Rectal smooth muscle tissue (tissue), 1 donor: ENCODE measurements around the gene CNTFR.
A peak's percentile ranks its signal among the peaks of the same experiment; 100 is the strongest.

Experiments used
- H3K27ac ChIP-seq: one replicate; pipeline ENCODE4 v1.7.0; 2013; ENCODE audit warnings: low read depth, low read length, inconsistent platforms
- H3K27me3 ChIP-seq: one replicate; pipeline ENCODE4 v1.7.0; 2013; ENCODE audit warnings: low read length; ENCODE audit not compliant: control insufficient read depth, insufficient read depth
- H3K36me3 ChIP-seq: one replicate; pipeline ENCODE4 v1.7.0; 2013; ENCODE audit warnings: low read length; ENCODE audit not compliant: control insufficient read depth, insufficient read depth
- H3K4me1 ChIP-seq: one replicate; pipeline ENCODE4 v1.7.0; 2013; ENCODE audit warnings: low read length; ENCODE audit not compliant: control insufficient read depth, insufficient read depth
- H3K4me3 ChIP-seq: one replicate; pipeline ENCODE4 v1.7.0; 2013; ENCODE audit warnings: low read length
- H3K9ac ChIP-seq: one replicate; pipeline ENCODE4 v1.7.0; 2013; ENCODE audit warnings: low read length

Gene CNTFR

DNA sequence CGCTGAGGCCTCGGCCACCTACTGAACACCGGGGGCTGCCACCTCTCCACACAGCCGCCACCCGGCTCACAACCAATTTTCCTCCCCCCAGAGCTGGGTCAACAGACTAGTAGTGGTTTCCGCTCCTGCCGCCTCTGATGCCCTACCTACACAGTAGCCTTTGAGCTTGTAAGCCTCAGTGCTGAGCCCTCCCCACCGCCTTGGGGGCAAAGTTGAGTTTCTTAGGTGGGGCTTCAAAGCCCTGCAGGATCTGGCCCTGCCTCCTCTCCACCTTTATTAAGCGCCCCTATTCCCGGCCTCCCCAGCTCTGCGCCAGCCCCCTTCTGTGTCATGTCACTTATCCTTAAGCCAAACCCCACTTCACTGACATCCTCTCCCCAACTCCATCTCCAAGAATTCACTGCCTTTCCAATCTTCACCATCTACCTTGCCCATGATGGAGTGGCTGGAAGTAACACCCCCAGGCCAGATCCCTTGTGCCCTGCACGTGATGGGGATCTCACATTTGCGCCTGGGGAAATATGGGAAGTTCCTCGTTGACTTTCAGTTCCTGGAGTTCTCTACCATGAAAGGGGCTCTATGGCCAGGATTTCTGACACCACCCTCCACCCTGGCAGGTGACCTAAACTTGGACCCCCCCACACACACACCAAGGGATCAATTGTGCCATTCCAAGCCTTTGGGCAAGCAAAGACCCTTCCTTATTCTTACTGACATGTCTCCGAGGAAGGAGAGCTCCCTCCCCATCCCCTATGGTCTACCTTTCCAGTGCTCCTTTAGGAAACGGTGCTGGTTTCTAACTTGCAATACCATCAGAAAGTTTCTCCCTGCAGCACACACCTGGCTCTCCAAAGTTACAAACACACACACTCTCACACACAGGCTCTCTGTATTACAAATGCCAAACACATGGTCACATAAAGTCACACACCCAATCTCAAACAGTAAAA is 2.7 kb upstream of the CNTFR start:
- no peak overlapping the region for H3K4me3 ChIP-seq
- no peaks in the 10 kb centered on the region for H3K36me3 ChIP-seq
- no peak overlapping the region for H3K27ac ChIP-seq
- peaks cover 36% of the 10 kb centered on the region for H3K27me3 ChIP-seq
- H3K4me1 ChIP-seq = peaks cover 7% of the 10 kb centered on the region
- no peak overlapping the region for H3K9ac ChIP-seq

DNA sequence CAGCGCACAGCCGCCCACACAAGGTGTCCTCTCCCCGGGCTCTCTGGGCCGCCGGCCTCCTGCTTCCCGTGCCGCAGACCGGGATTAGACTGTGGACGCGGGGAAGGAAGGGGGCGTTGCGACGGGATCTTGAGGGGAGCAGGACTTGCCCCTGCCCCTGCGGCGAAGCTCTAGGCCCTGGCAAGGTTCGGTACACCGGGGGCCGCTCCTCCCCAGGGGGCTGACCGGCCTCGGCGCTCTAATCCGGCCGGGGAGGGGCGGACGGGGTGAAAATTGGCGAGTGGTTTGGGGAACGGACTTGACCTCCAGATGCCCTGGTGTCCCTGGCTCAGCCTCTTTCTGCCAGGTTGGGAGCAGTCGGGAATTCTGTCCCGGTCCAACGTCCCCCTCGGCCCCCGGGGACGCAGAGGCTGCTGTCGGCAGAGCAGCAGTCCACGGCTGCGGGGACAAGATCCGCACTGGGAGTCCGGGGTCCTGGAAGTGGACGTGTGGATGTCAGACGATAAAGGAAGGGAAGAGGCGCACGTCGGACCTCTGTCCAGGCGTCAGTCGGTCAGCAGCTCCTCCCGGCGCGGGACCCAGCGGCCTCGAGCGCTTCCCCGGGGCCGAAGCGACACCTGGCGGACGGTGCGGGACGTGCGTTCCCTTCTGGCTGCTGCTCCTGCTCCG is 1.9 kb upstream of the CNTFR start:
- no peak overlapping the region for H3K27ac ChIP-seq
- H3K9ac ChIP-seq = no peak overlapping the region
- H3K36me3 ChIP-seq = no peaks in the 10 kb centered on the region
- peaks cover 7% of the 10 kb centered on the region for H3K4me1 ChIP-seq
- H3K4me3 ChIP-seq = peak overlapping the region; percentile 65
- peaks cover 42% of the 10 kb centered on the region for H3K27me3 ChIP-seq

DNA sequence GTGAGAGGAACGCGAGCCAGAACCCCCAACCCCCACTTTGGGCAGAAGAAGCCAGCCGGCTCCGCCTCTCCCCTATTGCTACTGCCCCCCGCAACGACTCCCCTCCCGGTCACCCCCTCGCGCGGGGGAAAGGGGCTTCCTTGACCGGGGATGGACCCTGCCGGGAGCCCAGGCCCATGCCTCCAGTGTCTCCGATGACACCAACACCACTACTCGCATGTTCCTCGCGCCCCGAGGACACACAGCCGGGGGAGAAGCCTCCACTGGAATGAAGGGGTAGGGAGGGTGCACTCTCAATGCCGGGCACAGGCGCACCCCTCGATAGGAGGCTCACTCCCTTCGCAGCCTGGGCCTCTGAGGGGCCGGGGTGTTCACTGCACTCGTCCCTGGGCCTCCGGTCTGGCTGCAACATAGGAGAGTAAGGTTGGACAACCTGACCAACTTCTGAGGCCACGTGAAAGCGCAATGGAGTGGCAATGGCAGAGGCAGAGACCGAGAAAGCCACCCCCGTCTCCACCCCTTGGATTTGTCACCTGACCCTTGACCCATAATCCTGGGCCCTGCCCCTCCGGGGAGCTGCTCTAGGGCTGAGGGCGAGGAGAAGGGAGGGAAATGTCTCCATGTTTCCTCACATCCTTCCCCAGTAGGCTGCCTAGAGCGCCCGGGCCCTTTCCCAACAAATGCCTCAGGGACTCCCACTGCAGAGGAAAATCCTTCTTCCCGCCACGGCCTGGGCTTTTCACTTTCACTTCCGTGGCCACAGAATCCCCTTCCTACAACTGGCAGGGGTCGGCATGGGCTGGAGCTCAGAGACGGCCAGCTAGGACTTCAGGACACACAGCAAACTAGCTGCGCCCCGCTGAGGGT is 1.1 kb upstream of the CNTFR start:
- Histone ChIP-seq H3K4me1 (peaks cover 7% of the 10 kb centered on the region), H3K9ac (no peak overlapping the region), H3K27me3 (peaks cover 49% of the 10 kb centered on the region), H3K4me3 (peak overlapping the region; percentile 65), H3K27ac (no peak overlapping the region), H3K36me3 (no peaks in the 10 kb centered on the region)

DNA sequence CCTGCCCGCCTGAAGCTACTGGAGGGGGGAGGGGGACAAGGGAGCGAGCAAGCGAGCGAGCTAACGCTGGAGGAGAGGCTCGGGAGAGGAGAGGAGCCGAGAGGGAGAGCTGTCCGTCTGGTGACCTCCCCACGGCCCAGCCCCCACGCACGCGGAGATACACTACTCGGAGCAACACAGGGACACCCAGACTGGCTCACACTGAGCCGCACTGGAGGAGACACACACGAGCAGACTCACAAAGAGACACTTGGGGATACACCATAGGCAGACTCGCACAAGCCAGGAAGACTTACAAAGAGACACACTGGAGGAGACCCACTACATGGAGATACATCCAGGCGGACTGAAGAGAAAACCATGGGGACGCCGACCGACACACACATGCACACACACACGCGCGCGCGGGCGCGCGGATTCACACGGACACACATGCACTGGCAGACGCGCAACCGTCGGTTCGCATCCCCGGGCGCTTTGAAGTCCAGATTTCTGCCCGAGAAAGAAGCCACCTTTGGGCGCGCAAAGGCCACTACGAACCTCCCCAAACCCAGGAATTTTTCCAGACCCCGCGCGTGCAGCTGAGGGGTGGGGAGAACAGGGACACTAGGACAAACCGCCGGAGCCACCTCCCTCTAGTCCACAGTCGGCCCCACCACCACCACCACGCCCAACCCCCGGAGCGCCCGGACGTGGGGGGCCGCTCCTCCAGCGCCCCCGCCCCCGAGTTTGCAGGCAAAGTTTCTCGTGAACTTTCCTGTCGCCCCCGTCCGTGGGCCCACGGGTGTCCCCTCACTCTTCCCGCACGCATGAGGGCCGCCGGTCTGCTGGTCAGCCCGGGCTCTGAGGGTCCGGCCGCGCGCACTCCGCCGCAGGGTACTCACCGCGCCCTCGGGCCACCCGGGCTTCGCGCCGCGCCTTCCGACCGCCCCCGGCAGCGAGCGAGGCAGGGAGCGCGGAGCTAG is 571 bp downstream of the CNTFR start:
- Histone ChIP-seq H3K27me3 (peaks cover 50% of the 10 kb centered on the region), H3K4me3 (peak overlapping the region; percentile 53), H3K27ac (no peak overlapping the region), H3K9ac (no peak overlapping the region), H3K4me1 (peaks cover 7% of the 10 kb centered on the region), H3K36me3 (no peaks in the 10 kb centered on the region)

DNA sequence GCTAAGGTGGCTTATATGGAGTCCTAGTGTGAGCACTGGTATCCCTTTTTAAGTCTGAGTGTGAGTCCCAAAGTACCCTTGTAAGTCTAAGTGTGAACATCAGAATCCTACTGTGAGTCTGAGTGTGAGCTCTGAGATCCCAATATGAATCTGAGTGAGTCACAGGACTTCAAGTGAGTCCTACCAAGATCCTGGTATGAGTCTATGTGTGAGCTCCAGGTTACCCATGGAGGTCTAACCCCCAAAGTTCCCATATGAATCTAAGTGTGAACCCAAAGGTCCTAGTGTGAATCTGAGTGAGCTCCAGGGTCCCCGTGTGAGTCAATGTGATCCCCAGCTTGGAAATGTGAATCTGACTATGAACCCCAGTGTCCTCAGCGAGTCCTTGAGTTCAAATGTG is 2.3 kb downstream of the CNTFR start:
- no peak overlapping the region for H3K27ac ChIP-seq
- no peaks in the 10 kb centered on the region for H3K36me3 ChIP-seq
- H3K4me3 ChIP-seq = no peak overlapping the region
- no peak overlapping the region for H3K9ac ChIP-seq
- no peaks in the 10 kb centered on the region for H3K4me1 ChIP-seq
- H3K27me3 ChIP-seq = peaks cover 43% of the 10 kb centered on the region

DNA sequence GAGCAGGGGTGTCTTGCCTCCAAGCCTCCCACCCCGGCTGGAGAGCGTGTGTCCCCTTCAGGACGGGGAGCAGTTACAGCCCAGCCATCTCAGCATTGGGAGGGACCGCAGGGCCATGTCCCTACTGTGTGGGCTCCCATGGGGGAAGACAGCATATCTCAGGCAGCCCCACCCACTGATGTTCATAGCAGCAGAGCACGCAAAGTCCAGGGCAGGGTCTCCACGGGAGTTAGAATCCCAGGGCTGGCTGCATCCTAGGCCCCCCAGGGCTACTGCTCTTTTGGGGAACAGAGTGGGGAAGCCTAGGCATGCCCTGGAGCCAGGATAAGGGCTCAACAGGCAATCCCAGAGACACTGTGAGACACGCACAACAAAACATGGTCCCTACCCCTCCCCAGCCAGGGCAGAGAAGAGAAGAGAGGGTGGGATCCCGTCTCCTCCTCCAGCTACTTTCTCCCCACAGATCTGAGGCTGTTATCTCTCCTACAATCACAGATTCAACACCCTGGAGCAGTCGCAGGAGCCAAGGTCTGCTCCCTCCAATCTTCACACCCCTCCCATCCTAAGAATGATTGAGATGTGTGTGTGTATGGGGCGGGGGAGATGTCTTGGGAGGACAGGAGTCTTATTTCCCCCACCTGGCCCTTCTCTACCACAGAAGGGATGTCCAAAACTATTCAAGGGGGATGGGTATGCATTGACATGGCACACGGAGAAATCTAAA is 3.4 kb downstream of the CNTFR start:
- Histone ChIP-seq H3K36me3 (no peaks in the 10 kb centered on the region), H3K4me1 (no peaks in the 10 kb centered on the region), H3K27me3 (peaks cover 37% of the 10 kb centered on the region), H3K4me3 (no peak overlapping the region), H3K27ac (no peak overlapping the region), H3K9ac (no peak overlapping the region)

DNA sequence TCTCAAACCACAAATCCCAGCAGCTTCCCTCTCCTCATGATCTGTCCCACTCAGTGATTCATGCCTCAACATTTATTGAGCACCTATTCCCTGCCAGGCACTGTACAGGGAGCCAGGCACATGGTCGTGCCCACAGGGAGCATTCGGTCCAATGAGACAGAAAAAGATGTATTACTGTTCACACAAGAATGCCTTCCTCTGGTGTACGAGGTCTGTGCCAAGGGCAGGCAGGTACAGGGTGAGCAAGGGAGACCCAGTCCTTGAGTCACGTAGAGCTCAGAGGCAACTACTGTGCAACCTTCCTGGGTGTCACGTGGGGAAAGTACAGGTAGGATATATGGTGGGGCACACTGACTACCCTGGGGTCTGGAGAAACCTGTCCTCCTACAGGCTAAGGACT is 4.6 kb downstream of the CNTFR start:
- no peak overlapping the region for H3K27ac ChIP-seq
- H3K4me1 ChIP-seq = no peaks in the 10 kb centered on the region
- H3K4me3 ChIP-seq = no peak overlapping the region
- no peaks in the 10 kb centered on the region for H3K36me3 ChIP-seq
- H3K9ac ChIP-seq = no peak overlapping the region
- H3K27me3 ChIP-seq = peaks cover 40% of the 10 kb centered on the region

DNA sequence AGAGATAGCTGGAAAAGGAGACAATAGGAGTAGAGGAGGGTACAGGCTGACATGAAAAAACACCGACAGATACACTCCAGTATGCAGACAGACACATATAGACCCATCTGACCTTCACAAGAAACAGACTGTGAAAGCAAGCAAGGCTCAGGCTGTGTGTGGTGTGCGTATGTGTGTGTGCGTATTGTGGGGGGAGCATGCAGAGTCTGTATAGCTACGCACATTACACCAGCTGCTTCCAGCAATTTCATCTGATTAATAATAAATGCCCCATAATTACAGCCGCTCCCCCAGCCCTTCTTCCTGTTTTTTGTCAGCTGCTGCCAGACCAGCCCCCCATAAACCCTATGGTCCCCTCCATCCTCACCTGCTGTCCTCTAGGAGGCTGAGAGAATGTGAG is 6.7 kb downstream of the CNTFR start:
- Histone ChIP-seq H3K27ac (no peak overlapping the region), H3K36me3 (no peaks in the 10 kb centered on the region), H3K4me3 (no peak overlapping the region), H3K9ac (no peak overlapping the region), H3K4me1 (peaks cover 3% of the 10 kb centered on the region), H3K27me3 (peaks cover 43% of the 10 kb centered on the region)

DNA sequence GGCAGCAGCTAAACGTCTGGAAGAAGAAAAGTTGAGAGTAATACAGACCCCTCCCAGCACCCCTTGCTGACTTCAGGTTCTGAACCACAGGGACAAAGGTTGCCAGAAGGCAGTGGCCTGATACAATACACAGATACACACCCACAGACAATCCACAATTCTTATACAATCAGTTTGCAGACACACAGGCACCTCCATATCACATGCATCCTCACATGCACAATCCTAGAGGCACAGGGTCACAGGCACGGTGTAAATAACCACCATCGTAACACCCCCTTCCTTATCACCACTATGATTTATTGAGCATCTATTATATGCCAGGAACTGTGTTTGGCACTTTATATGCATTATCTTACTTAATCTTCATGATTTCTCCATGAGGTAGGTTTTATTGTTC is 8.2 kb downstream of the CNTFR start:
- H3K4me1 ChIP-seq = peaks cover 3% of the 10 kb centered on the region
- no peak overlapping the region for H3K27ac ChIP-seq
- H3K4me3 ChIP-seq = no peak overlapping the region
- peaks cover 42% of the 10 kb centered on the region for H3K27me3 ChIP-seq
- no peaks in the 10 kb centered on the region for H3K36me3 ChIP-seq
- no peak overlapping the region for H3K9ac ChIP-seq

DNA sequence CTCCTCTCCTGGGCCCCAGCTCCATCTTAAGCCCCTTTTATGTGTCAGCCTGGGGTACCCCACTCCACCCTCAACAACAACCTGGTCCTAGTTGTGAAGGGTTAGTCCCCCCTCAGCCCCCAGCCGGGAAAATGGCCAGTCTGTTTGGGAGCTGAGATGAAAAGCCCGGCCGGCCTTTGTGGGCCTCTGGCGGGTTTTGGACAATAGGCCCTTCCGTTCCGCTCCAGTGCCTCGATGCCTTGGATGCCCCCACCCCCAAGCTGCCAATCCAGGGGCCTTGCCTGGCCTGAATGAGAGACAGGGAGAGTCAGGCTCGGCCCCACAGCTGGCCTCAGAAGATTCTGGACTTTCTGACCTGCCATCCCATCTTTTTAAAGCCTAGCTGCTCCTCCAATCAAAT is 9.2 kb downstream of the CNTFR start:
- no peak overlapping the region for H3K27ac ChIP-seq
- H3K27me3 ChIP-seq = peaks cover 32% of the 10 kb centered on the region
- H3K4me3 ChIP-seq = no peak overlapping the region
- H3K36me3 ChIP-seq = no peaks in the 10 kb centered on the region
- no peak overlapping the region for H3K9ac ChIP-seq
- H3K4me1 ChIP-seq = peaks cover 3% of the 10 kb centered on the region

DNA sequence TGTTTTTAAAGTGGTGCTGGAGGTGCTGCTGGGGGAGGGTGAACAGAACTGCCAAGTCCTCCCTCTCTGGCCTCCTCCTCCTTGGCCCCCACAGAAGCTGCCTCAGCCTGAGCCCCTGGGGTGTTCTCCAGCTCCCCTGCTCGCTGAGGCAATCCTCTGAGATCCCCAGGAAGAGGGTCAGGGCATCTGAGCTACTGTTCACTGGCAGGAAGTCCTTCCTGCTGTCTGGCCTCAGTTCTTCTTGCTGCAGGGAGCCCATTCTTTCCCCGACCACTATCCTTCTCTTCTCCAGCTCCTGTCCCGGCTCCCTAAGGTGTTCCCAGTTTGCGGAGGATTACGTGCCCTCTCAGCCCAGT is 9.7 kb downstream of the CNTFR start:
- no peak overlapping the region for H3K4me3 ChIP-seq
- H3K4me1 ChIP-seq = peaks cover 3% of the 10 kb centered on the region
- H3K27me3 ChIP-seq = peaks cover 32% of the 10 kb centered on the region
- no peaks in the 10 kb centered on the region for H3K36me3 ChIP-seq
- no peak overlapping the region for H3K9ac ChIP-seq
- H3K27ac ChIP-seq = no peak overlapping the region
